Tibial artery (tissue), 4 donors: ENCODE results near the gene PSAPL1.
A peak's percentile ranks its signal among the peaks of the same experiment; 100 is the strongest.

Source experiments
- DNase-seq, 2 donors: peaks; one replicate each; pipeline ENCODE4 v3.0.0-alpha.2; 2019
- H3K27ac ChIP-seq, 2 donors: fragments of 200-600 bp; sonication (generic) in 1 of 2; 1 replicate in 1 of 2; 2 replicates in 1 of 2; pipeline ENCODE4 v1.5.1; 2018 to 2019; ENCODE audit warnings: mild to moderate bottlenecking in 1 of 2
- H3K27me3 ChIP-seq, 2 donors: fragments of 200-600 bp; sonication (generic) in 1 of 2; one replicate each; pipeline versions ENCODE4 v1.5.1 to v1.6.0; 2016 to 2019
- H3K36me3 ChIP-seq, 3 donors: fragments of 200-600 bp; sonication (generic) in 2 of 3; one replicate each; pipeline ENCODE4 v1.5.1; 2016 to 2019; ENCODE audit warnings: mild to moderate bottlenecking in 2 of 3
- H3K4me1 ChIP-seq, 4 donors: fragments of 200-600 bp; sonication (generic) in 2 of 4; 1 replicate in 3 of 4; 2 replicates in 1 of 4; pipeline ENCODE4 v1.5.1; 2016 to 2019
- H3K4me3 ChIP-seq, 2 donors: fragments of 200-600 bp; sonication (generic) in 1 of 2; 1 replicate in 1 of 2; 2 replicates in 1 of 2; pipeline ENCODE4 v1.5.1; 2018 to 2019; ENCODE audit warnings: mild to moderate bottlenecking in 2 of 2
- H3K9me3 ChIP-seq, 3 donors: fragments of 200-600 bp; sonication (generic) in 1 of 3; one replicate each; pipeline ENCODE4 v1.5.1; 2016 to 2019
- intact Hi-C: fragments of 100-400 bp; cut with DNase I; formaldehyde crosslinking; loops from one replicate; pipeline ENCODE4 v1.15.0; 2023; ENCODE audit warnings: low total_unique reads
- TF ChIP-seq, protein P1 (sequence below), 2 experiments: fragments of 200-600 bp in 1 of 2; fragments of 450-650 bp in 1 of 2; IDR thresholded peaks; one replicate each; pipeline ENCODE4 v1.5.1; 2017 to 2019; ENCODE audit warnings: antibody characterized with exemption in 2 of 2, mild to moderate bottlenecking in 1 of 2, moderate library complexity in 1 of 2

Gene PSAPL1

DNA sequence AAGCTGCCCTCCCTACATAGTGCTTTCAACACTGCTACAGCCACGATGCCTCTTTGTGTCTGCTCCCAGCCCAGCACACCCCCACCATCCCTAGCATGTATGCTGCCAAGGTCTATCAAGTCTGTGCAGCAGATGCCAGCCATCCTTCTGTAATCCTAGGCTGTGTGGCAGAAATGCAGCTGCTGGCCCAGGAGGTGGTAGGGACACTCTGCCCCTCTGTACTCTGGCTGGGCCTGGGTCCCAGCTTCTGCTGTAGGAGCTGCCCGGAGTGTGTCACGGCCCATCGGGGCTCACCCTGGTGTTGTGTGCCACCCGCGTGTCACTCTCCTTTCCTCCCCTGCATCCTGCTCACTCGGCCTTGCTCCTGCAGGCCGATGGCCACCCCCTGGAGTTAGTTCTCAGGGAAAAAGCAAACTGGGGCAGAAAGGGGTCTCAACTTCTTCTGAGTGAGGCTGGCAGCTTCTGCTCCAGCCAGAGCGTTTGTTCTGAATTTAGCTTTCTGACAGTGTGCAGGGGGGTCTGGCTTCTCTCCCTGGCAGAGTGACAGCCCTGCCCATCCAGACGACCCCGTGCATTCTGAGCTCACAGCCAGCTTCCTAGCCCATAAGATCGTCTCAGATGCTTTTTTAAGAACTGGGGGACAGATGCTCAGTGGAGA is 22.7 kb downstream of the PSAPL1 start:
- intact Hi-C loops = no loop called here
- TF ChIP-seq, protein P1, sequence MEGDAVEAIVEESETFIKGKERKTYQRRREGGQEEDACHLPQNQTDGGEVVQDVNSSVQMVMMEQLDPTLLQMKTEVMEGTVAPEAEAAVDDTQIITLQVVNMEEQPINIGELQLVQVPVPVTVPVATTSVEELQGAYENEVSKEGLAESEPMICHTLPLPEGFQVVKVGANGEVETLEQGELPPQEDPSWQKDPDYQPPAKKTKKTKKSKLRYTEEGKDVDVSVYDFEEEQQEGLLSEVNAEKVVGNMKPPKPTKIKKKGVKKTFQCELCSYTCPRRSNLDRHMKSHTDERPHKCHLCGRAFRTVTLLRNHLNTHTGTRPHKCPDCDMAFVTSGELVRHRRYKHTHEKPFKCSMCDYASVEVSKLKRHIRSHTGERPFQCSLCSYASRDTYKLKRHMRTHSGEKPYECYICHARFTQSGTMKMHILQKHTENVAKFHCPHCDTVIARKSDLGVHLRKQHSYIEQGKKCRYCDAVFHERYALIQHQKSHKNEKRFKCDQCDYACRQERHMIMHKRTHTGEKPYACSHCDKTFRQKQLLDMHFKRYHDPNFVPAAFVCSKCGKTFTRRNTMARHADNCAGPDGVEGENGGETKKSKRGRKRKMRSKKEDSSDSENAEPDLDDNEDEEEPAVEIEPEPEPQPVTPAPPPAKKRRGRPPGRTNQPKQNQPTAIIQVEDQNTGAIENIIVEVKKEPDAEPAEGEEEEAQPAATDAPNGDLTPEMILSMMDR (IDR thresholded peaks at IDR 0.05) = no peak
- no peak overlapping the region for H3K27ac ChIP-seq
- no peak overlapping the region for H3K4me3 ChIP-seq
- no peaks in the 10 kb centered on the region for H3K36me3 ChIP-seq
- H3K9me3 ChIP-seq = peaks cover 0 to 19% (median 13%) of the 10 kb centered on the region in 3 donors
- H3K27me3 ChIP-seq = no peaks in the 10 kb centered on the region
- DNase-seq = peak; percentile 11 to 51
- H3K4me1 ChIP-seq = peaks cover 0 to 21% (median 0%) of the 10 kb centered on the region in 4 donors

- intact Hi-C loops = no loop called here
- Histone ChIP-seq H3K27ac (no peak overlapping the region), H3K4me3 (no peak overlapping the region), H3K27me3 (no peaks in the 10 kb centered on the region), H3K4me1 (peaks cover 0 to 21% (median 0%) of the 10 kb centered on the region in 4 donors), H3K36me3 (no peaks in the 10 kb centered on the region), H3K9me3 (peaks cover 0 to 19% (median 13%) of the 10 kb centered on the region in 3 donors)
- no peak for DNase-seq
- TF ChIP-seq, protein P1 (IDR thresholded peaks at IDR 0.05) = no peak
Measured at GRCh38 chr4:7411491-7411890, 23.2 kb downstream of the PSAPL1 start.

DNA sequence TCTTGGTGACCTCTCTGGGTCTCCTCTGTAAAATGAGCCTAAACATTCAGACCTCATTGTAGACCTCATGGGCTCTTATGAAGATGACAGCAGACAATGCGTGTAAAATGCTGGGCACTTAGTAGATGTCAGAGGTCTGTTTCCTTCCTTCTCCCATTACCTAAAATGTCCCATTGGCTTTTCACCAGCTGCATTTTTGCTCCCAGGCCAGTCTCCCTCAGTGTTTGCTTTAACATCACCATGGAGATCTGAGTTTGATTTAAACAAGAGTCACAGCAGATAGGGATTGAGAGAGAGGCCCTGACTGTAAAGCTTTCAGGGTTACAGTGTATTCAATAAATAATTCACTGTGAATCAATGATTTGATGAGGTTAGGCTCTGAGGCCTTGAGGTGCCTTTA is 24.3 kb downstream of the PSAPL1 start:
- DNase-seq = no peak
- Histone ChIP-seq H3K27ac (no peak overlapping the region), H3K9me3 (peaks cover 0 to 19% (median 13%) of the 10 kb centered on the region in 3 donors), H3K27me3 (no peaks in the 10 kb centered on the region), H3K4me3 (no peak overlapping the region), H3K4me1 (peaks cover 0 to 21% (median 0%) of the 10 kb centered on the region in 4 donors), H3K36me3 (no peaks in the 10 kb centered on the region)
- intact Hi-C loops = no loop called here
- TF ChIP-seq, protein P1 (IDR thresholded peaks at IDR 0.05) = no peak

GRCh38 chr4:7408166-7408565 is 26.6 kb downstream of the PSAPL1 start:
- intact Hi-C loops = no loop called here
- H3K4me1 ChIP-seq = peaks cover 0 to 21% (median 0%) of the 10 kb centered on the region in 4 donors
- H3K27me3 ChIP-seq = no peaks in the 10 kb centered on the region
- no peak overlapping the region for H3K27ac ChIP-seq
- H3K36me3 ChIP-seq = no peaks in the 10 kb centered on the region
- no peak overlapping the region for H3K4me3 ChIP-seq
- DNase-seq = no peak
- peaks cover 0 to 19% (median 13%) of the 10 kb centered on the region in 3 donors for H3K9me3 ChIP-seq
- TF ChIP-seq, protein P1 (IDR thresholded peaks at IDR 0.05) = no peak

GRCh38 chr4:7403001-7403400 is 31.7 kb downstream of the PSAPL1 start:
- peaks cover 0 to 13% of the 10 kb centered on the region in 2 donors for H3K27me3 ChIP-seq

More at GRCh38 chr4:7403001-7403400, 31.7 kb downstream of the PSAPL1 start:
- no peak overlapping the region for H3K27ac ChIP-seq
- no peaks in the 10 kb centered on the region for H3K36me3 ChIP-seq
- no peaks in the 10 kb centered on the region for H3K4me1 ChIP-seq
- peak in 1 of 2 donors; percentile 14 for DNase-seq
- intact Hi-C loops = no loop called here
- TF ChIP-seq, protein P1 (IDR thresholded peaks at IDR 0.05) = no peak
- no peak overlapping the region for H3K4me3 ChIP-seq
- peaks cover 0 to 3% (median under 1%) of the 10 kb centered on the region in 3 donors for H3K9me3 ChIP-seq
